Thyroid gland (tissue), 4 donors: ENCODE measurements around the gene ZNF516. TPM values are rescaled to one million over a fixed set of nuclear protein-coding genes. Genes with fewer than 3 reads are reported as not detected.

Experiments used
- DNase-seq, 2 donors: peaks; one replicate each; pipeline ENCODE4 v3.0.0-alpha.2; 2019
- H3K27ac ChIP-seq, 3 donors: fragments of 200-600 bp; sonication (generic); 1 replicate in 2 of 3; 2 replicates in 1 of 3; pipeline ENCODE4 v1.5.1; 2016 to 2019; ENCODE audit warnings: mild to moderate bottlenecking in 1 of 3, moderate library complexity in 1 of 3
- H3K27me3 ChIP-seq: fragments of 200-600 bp; sonication (generic); one replicate; pipeline ENCODE4 v1.5.1; 2019
- H3K36me3 ChIP-seq, 2 donors: fragments of 200-600 bp; sonication (generic); one replicate each; pipeline ENCODE4 v1.5.1; 2016 to 2019
- H3K4me1 ChIP-seq, 2 donors: fragments of 200-600 bp; sonication (generic); one replicate each; pipeline ENCODE4 v1.5.1; 2017 to 2019
- H3K4me3 ChIP-seq, 3 donors: fragments of 200-600 bp; sonication (generic); replicated peaks in 1 of 3; 1 replicate in 2 of 3; 2 replicates in 1 of 3; pipeline ENCODE4 v1.5.1; 2016; ENCODE audit warnings: mild to moderate bottlenecking in 1 of 3
- H3K9me3 ChIP-seq: fragments of 200-600 bp; sonication (generic); one replicate; pipeline ENCODE4 v1.5.1; 2017
- CTCF ChIP-seq, 6 experiments: fragments of 200-600 bp in 3 of 6; fragments of 450-650 bp in 3 of 6; sonication (generic) in 3 of 6; IDR thresholded peaks; one replicate each; pipeline ENCODE4 v1.5.1; 2016 to 2019; ENCODE audit warnings: antibody characterized with exemption in 6 of 6, mild to moderate bottlenecking in 2 of 6, inconsistent platforms in 1 of 6, moderate library complexity in 1 of 6
- POLR2A ChIP-seq, 2 donors: fragments of 450-650 bp; IDR thresholded peaks; one replicate each; pipeline ENCODE4 v1.6.1; 2017; ENCODE audit warnings: antibody characterized with exemption in 2 of 2, mild to moderate bottlenecking in 2 of 2, moderate library complexity in 1 of 2
- WGBS, 2 donors: methylation state at CpG; one replicate each; pipeline ENCODE4 v1.1.5; 2017; 5-methylcytosine and 5-hydroxymethylcytosine counted together
- intact Hi-C: fragments of 100-400 bp; cut with DNase I; formaldehyde crosslinking; loops from one replicate; pipeline ENCODE4 v1.15.1; 2023
- total RNA-seq, 4 donors: library from RNA; depleted of rRNA; stranded (reverse); fragments of >200 nt; gene quantifications; one replicate each; pipeline ENCODE4 v1.2.3, GENCODE V29; 2016

Gene ZNF516
- total RNA-seq, 4 donors from 2014 or later, result 25.4 to 44.8 (median 28.6) TPM

GRCh38 chr18:76414936-76415621, 80.0 kb downstream of the ZNF516 start:
- H3K36me3 ChIP-seq, result no peaks in the 10 kb centered on the region
- H3K27ac ChIP-seq, result peak overlapping the region; percentile 26 to 55 (median 46)
- intact Hi-C loops, result no loop called here
- no peak overlapping the region for H3K4me3 ChIP-seq
- TF ChIP-seq CTCF (IDR thresholded peaks at IDR 0.05), result no peak
- TF ChIP-seq POLR2A (IDR thresholded peaks at IDR 0.05), result no peak
- peaks cover 43 to 44% of the 10 kb centered on the region in 2 donors for H3K4me1 ChIP-seq
- peak; percentile 69 to 71 for DNase-seq
- no peaks in the 10 kb centered on the region for H3K9me3 ChIP-seq
- no peaks in the 10 kb centered on the region for H3K27me3 ChIP-seq
- WGBS, 2 donors, result 38 to 44% methylated on average over 17 of the region's 17 CpGs

GRCh38 chr18:76412818-76413565, 82.0 kb downstream of the ZNF516 start:
- WGBS, 2 donors, result 93 to 95% methylated on average over 19 of the region's 19 CpGs
- H3K27ac ChIP-seq, result peak overlapping the region in 1 of 3 donors; percentile 44
- TF ChIP-seq CTCF (IDR thresholded peaks at IDR 0.05), result no peak
- no peak for TF ChIP-seq POLR2A (IDR thresholded peaks at IDR 0.05)
- DNase-seq, result no peak
- no peaks in the 10 kb centered on the region for H3K9me3 ChIP-seq
- intact Hi-C loops, result no loop called here
- no peak overlapping the region for H3K4me3 ChIP-seq
- no peaks in the 10 kb centered on the region for H3K36me3 ChIP-seq
- no peaks in the 10 kb centered on the region for H3K27me3 ChIP-seq
- peaks cover 38 to 45% of the 10 kb centered on the region in 2 donors for H3K4me1 ChIP-seq

GRCh38 chr18:76412010-76412817, 82.8 kb downstream of the ZNF516 start:
- DNase-seq, result no peak
- peaks cover 37 to 43% of the 10 kb centered on the region in 2 donors for H3K4me1 ChIP-seq
- intact Hi-C loops, result no loop called here
- H3K27ac ChIP-seq, result peak overlapping the region in 1 of 3 donors; percentile 44
- H3K36me3 ChIP-seq, result no peaks in the 10 kb centered on the region
- WGBS, 2 donors, result 82 to 87% methylated on average over 19 to 21 of the region's 21 CpGs
- no peaks in the 10 kb centered on the region for H3K9me3 ChIP-seq
- no peak overlapping the region for H3K4me3 ChIP-seq
- H3K27me3 ChIP-seq, result no peaks in the 10 kb centered on the region
- TF ChIP-seq CTCF (IDR thresholded peaks at IDR 0.05) (no peak), POLR2A (IDR thresholded peaks at IDR 0.05) (no peak)

GRCh38 chr18:76410660-76411417, 84.2 kb downstream of the ZNF516 start:
- Histone ChIP-seq H3K27me3 (no peaks in the 10 kb centered on the region), H3K4me3 (no peak overlapping the region), H3K27ac (peak overlapping the region in 1 of 3 donors; percentile 44), H3K9me3 (no peaks in the 10 kb centered on the region), H3K36me3 (no peaks in the 10 kb centered on the region), H3K4me1 (peaks cover 26 to 31% of the 10 kb centered on the region in 2 donors)
- TF ChIP-seq CTCF (IDR thresholded peaks at IDR 0.05) (no peak), POLR2A (IDR thresholded peaks at IDR 0.05) (peak in 1 of 2 donors; percentile 14)
- peak; percentile 57 to 60 for DNase-seq
- intact Hi-C loops, result no loop called here
- 49 to 50% methylated on average over 11 of the region's 11 CpGs for WGBS, 2 donors
